Measurements from ENCODE around the gene CNOT4.

The CNOT4 gene

GRCh38 chr7:135406918-135407317, 103.0 kb downstream of the CNOT4 start:
- in situ Hi-C loops (cut with MboI; ENCODE audit: low sequenced_read_pairs), result no loop called here

- in situ Hi-C loops (cut with MboI; ENCODE audit: low sequenced_read_pairs), result no loop called here
Observed at GRCh38 chr7:135405969-135406368, 103.9 kb downstream of the CNOT4 start.

GRCh38 chr7:135403302-135403701, 106.6 kb downstream of the CNOT4 start:
- in situ Hi-C loops (cut with MboI; ENCODE audit: low sequenced_read_pairs), result no loop called here

- in situ Hi-C loops (cut with MboI; ENCODE audit: low sequenced_read_pairs), result no loop called here
Observed at GRCh38 chr7:135397689-135398088, 112.2 kb downstream of the CNOT4 start.

GRCh38 chr7:135392701-135393100, 117.2 kb downstream of the CNOT4 start:
- in situ Hi-C loops (cut with MboI; ENCODE audit: low sequenced_read_pairs), result no loop called here

GRCh38 chr7:135391514-135391913, 118.4 kb downstream of the CNOT4 start:
- in situ Hi-C loops (cut with MboI; ENCODE audit: low sequenced_read_pairs), result no loop called here

GRCh38 chr7:135390829-135391228, 119.1 kb downstream of the CNOT4 start:
- in situ Hi-C loops (cut with MboI; ENCODE audit: low sequenced_read_pairs), result no loop called here

- in situ Hi-C loops (cut with MboI; ENCODE audit: low sequenced_read_pairs), result no loop called here
Observed at GRCh38 chr7:135389971-135390370, 119.9 kb downstream of the CNOT4 start.

GRCh38 chr7:135388616-135389015, 121.3 kb downstream of the CNOT4 start:
- in situ Hi-C loops (cut with MboI; ENCODE audit: low sequenced_read_pairs), result no loop called here

- in situ Hi-C loops (cut with MboI; ENCODE audit: low sequenced_read_pairs), result no loop called here
Observed at GRCh38 chr7:135386776-135387175, 123.1 kb downstream of the CNOT4 start.

GRCh38 chr7:135386181-135386580, 123.7 kb downstream of the CNOT4 start:
- in situ Hi-C loops (cut with MboI; ENCODE audit: low sequenced_read_pairs), result no loop called here

GRCh38 chr7:135385209-135385608, 124.7 kb downstream of the CNOT4 start:
- in situ Hi-C loops (cut with MboI; ENCODE audit: low sequenced_read_pairs), result no loop called here

GRCh38 chr7:135383525-135384175, 126.3 kb downstream of the CNOT4 start:
- in situ Hi-C loops (cut with MboI; ENCODE audit: low sequenced_read_pairs), result no loop called here

GRCh38 chr7:135382173-135382572, 127.7 kb downstream of the CNOT4 start:
- in situ Hi-C loops (cut with MboI; ENCODE audit: low sequenced_read_pairs), result no loop called here

GRCh38 chr7:135381369-135381768, 128.5 kb downstream of the CNOT4 start:
- in situ Hi-C loops (cut with MboI; ENCODE audit: low sequenced_read_pairs), result no loop called here

GRCh38 chr7:135380351-135380750, 129.6 kb downstream of the CNOT4 start:
- in situ Hi-C loops (cut with MboI; ENCODE audit: low sequenced_read_pairs), result no loop called here

GRCh38 chr7:135377171-135377570, 132.7 kb downstream of the CNOT4 start:
- in situ Hi-C loops (cut with MboI; ENCODE audit: low sequenced_read_pairs), result no loop called here

- in situ Hi-C loops (cut with MboI; ENCODE audit: low sequenced_read_pairs), result no loop called here
Observed at GRCh38 chr7:135375908-135376699, 133.8 kb downstream of the CNOT4 start.

GRCh38 chr7:135374736-135375135, 135.2 kb downstream of the CNOT4 start:
- in situ Hi-C loops (cut with MboI; ENCODE audit: low sequenced_read_pairs), result no loop called here

GRCh38 chr7:135372222-135372621, 137.7 kb downstream of the CNOT4 start:
- in situ Hi-C loops (cut with MboI; ENCODE audit: low sequenced_read_pairs), result no loop called here

GRCh38 chr7:135370656-135371055, 139.2 kb downstream of the CNOT4 start:
- in situ Hi-C loops (cut with MboI; ENCODE audit: low sequenced_read_pairs), result no loop called here

- in situ Hi-C loops (cut with MboI; ENCODE audit: low sequenced_read_pairs), result no loop called here
Observed at GRCh38 chr7:135369405-135369804, 140.5 kb downstream of the CNOT4 start.
